Prostate gland (tissue), 2 donors: ENCODE data around the gene EXOC1L.

Experiments
- CTCF ChIP-seq, 4 experiments: fragments of 200-600 bp in 2 of 4; fragments of 450-650 bp in 2 of 4; sonication (generic) in 2 of 4; IDR thresholded peaks; 1 replicate in 3 of 4; 2 replicates in 1 of 4; pipeline ENCODE4 v1.5.1; 2016 to 2019; ENCODE audit warnings: antibody characterized with exemption in 4 of 4, mild to moderate bottlenecking in 2 of 4, moderate library complexity in 2 of 4
- POLR2AphosphoS5 ChIP-seq: sonication (generic); formaldehyde crosslinking; IDR thresholded peaks from one replicate; pipeline ENCODE4 v1.6.1; 2017; ENCODE audit warnings: antibody characterized with exemption

GRCh38 chr4:55827582-55827981 is 8.0 kb downstream of the EXOC1L start:
- TF ChIP-seq CTCF (IDR thresholded peaks at IDR 0.05) (no peak), POLR2AphosphoS5 (no peak)
